Activated CD8-positive, alpha-beta memory T cell treated with anti-CD3 and anti-CD28 coated beads, Interleukin-2, amount 10 ng/mL, durations not matched to agents 7 days and 5 days (primary cell): ENCODE results near the gene LIPH. TPM values are rescaled to one million over a fixed set of nuclear protein-coding genes. Genes with fewer than 3 reads are reported as not detected.
"Not testable (repeated sequence)": the region's sequence is repeated elsewhere in the genome, so short reads cannot be mapped to it uniquely, and the experiment has no call there.

Source experiments
- ATAC-seq: fragments of 150-1000 bp; cut with Tn5 transposase; one replicate; pipeline ENCODE4 v1.10.0; 2021; ENCODE audit warnings: moderate library complexity
- CTCF ChIA-PET: fragments of 350-600 bp; sonication (Branson Sonifier 250); formaldehyde crosslinking; loops from one replicate; lab custom pipeline; 2021; ENCODE audit warnings: antibody characterized with exemption; lab: Charles Lee
- DNase-seq: peaks from one replicate; pipeline ENCODE4 v3.0.0-alpha.2; 2020
- H3K27ac Mint-ChIP-seq: one replicate; pipeline ENCODE4 v1.8.0; 2021; ENCODE audit warnings: mild to moderate bottlenecking, mixed read lengths
- H3K27me3 Mint-ChIP-seq: one replicate; pipeline ENCODE4 v1.8.0; 2021; ENCODE audit warnings: mixed read lengths
- H3K36me3 Mint-ChIP-seq: one replicate; pipeline ENCODE4 v1.8.0; 2021; ENCODE audit warnings: mild to moderate bottlenecking, mixed read lengths
- H3K4me1 Mint-ChIP-seq: one replicate; pipeline ENCODE4 v1.8.0; 2021; ENCODE audit warnings: mixed read lengths
- H3K4me3 Mint-ChIP-seq: one replicate; pipeline ENCODE4 v1.8.0; 2021; ENCODE audit warnings: mild to moderate bottlenecking, moderate library complexity, mixed read lengths
- H3K9me3 Mint-ChIP-seq: one replicate; pipeline ENCODE4 v1.8.0; 2022; ENCODE audit warnings: low read depth, mixed read lengths
- total RNA-seq, 2 experiments: library from RNA; stranded (reverse); gene quantifications; one replicate each; pipeline ENCODE4 v1.2.3, GENCODE V29; 2021

LIPH gene
- total RNA-seq, 2 experiments from 2014 or later, result not detected

DNA sequence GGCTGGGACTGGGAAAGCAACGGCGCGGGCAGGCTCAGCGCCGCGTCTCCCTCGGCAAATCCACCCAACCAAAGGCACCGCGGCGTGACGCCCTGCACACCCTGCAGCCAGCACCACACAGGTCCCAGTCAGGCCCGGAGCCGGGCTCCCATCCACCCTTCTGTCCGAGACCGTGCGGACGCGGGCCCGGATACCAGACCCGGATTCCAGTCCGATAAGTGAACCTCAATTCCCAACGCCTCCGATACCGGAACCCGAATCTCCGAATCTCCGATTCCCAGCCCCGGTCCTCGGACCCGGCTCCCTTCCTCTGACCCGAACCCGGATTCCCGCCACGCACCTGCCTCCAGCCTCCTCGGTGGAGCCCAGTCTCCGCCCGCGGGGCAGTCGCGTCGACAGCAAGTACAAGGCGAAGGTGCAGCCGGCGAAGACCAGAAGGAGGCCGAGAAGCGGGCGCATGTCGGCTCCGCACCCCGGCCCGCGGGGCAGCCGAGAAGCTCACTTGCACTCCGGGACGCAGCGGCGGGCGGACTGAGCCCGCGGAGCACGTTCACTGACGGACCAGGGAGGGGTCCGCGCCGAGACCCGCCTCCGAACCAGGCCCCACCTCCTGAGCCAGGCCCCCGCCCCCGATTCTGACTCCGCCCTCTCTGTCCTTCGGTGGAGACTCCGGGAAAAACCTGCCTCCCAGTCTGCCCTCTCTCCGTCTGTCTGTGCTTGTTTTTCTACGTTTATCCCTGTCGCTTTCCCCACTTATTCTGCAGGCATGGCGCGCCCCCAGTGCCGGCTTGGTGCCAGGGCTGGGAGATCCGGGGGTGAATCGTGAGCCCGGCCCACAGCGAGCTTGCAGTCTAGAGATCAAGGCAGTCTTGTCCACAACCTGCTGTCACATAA lies 53.6 kb downstream of the LIPH start, which contains the start of gene TMEM41A:
Gene TMEM41A, minus strand, starts transcription at position 533 of the 894 bp plus-strand sequence. Its CDS starts 74 bp downstream, at position 459.
- CTCF ChIA-PET, result interaction anchor here (0.6 to 1.3 kb wide), 3 partner anchors 60 to 87 kb away, joined by 3 to 5 read pairs (median 4); partner anchors contain the start of gene SENP2
- H3K36me3 Mint-ChIP-seq, result peaks cover 19% of the 10 kb centered on the region
- H3K4me3 Mint-ChIP-seq, result peak within 1 kb of the TSS; percentile 97
- DNase-seq (peak; percentile 93), ATAC-seq (peak; percentile 98)
- H3K27ac Mint-ChIP-seq, result peak within 1 kb of the TSS; percentile 92
- peaks cover 20% of the 10 kb centered on the region for H3K4me1 Mint-ChIP-seq
- H3K9me3 Mint-ChIP-seq, result no peaks in the 10 kb centered on the region
- no peaks in the 10 kb centered on the region for H3K27me3 Mint-ChIP-seq

DNA sequence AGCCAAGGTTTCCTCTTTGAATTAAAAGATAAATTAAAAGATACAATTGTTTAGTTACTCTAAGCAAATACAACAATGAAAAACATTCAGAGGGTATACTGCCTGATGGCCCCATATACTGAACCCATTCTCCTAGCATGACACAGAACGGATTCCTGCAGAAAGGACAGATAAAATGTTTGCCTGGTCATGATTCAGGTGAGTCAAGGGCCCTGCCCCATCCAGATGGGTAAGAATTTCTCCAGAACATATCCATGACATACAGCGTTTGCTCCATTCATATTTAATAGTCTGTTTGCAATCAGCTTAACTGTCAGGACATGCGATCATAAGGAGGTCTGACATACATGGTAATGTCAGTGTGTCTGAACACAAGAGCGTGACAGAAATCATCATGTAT lies 62.1 kb downstream of the LIPH start:
- CTCF ChIA-PET, result no interaction called here
- H3K4me1 Mint-ChIP-seq, result peaks cover 9% of the 10 kb centered on the region
- no peak overlapping the region for H3K4me3 Mint-ChIP-seq

GRCh38 chr3:185489462-185489861 lies 62.9 kb downstream of the LIPH start:
- Mint-ChIP-seq H3K27ac (no peak overlapping the region), H3K4me3 (no peak overlapping the region), H3K4me1 (peaks cover 9% of the 10 kb centered on the region), H3K36me3 (peaks cover 25% of the 10 kb centered on the region), H3K9me3 (no peaks in the 10 kb centered on the region), H3K27me3 (no peaks in the 10 kb centered on the region)
- no peak for ATAC-seq
- CTCF ChIA-PET, result no interaction called here
- DNase-seq, result no peak

More for the DNA sequence above, 62.1 kb downstream of the LIPH start:
- Mint-ChIP-seq H3K9me3 (no peaks in the 10 kb centered on the region), H3K36me3 (peaks cover 27% of the 10 kb centered on the region), H3K27ac (no peak overlapping the region), H3K27me3 (no peaks in the 10 kb centered on the region)
- no peak for DNase-seq
- no peak for ATAC-seq

- DNase-seq, result no peak
- H3K4me3 Mint-ChIP-seq, result no peak overlapping the region
- H3K36me3 Mint-ChIP-seq, result peaks cover 17% of the 10 kb centered on the region
- CTCF ChIA-PET, result no interaction called here
- ATAC-seq, result no peak
- H3K27ac Mint-ChIP-seq, result no peak overlapping the region
- H3K9me3 Mint-ChIP-seq, result no peaks in the 10 kb centered on the region
- H3K4me1 Mint-ChIP-seq, result peaks cover 9% of the 10 kb centered on the region
- H3K27me3 Mint-ChIP-seq, result no peaks in the 10 kb centered on the region
Observed at GRCh38 chr3:185488465-185488864, 63.9 kb downstream of the LIPH start.

GRCh38 chr3:185486394-185486793 lies 66.0 kb downstream of the LIPH start:
- DNase-seq (no peak), ATAC-seq (no peak)
- peaks cover 31% of the 10 kb centered on the region for H3K36me3 Mint-ChIP-seq
- CTCF ChIA-PET, result no interaction called here
- H3K4me3 Mint-ChIP-seq, result no peak overlapping the region
- H3K9me3 Mint-ChIP-seq, result no peaks in the 10 kb centered on the region
- H3K27ac Mint-ChIP-seq, result no peak overlapping the region
- peaks cover 11% of the 10 kb centered on the region for H3K4me1 Mint-ChIP-seq
- H3K27me3 Mint-ChIP-seq, result no peaks in the 10 kb centered on the region

GRCh38 chr3:185484296-185484695 lies 68.1 kb downstream of the LIPH start:
- Mint-ChIP-seq H3K9me3 (peaks cover 2% of the 10 kb centered on the region), H3K36me3 (peaks cover 31% of the 10 kb centered on the region), H3K27me3 (no peaks in the 10 kb centered on the region), H3K4me1 (peaks cover 10% of the 10 kb centered on the region), H3K27ac (no peak overlapping the region), H3K4me3 (no peak overlapping the region)
- ATAC-seq, result no peak
- CTCF ChIA-PET, result no interaction called here
- no peak for DNase-seq

- no peak for ATAC-seq
- Mint-ChIP-seq H3K27ac (no peak overlapping the region), H3K4me1 (peaks cover 10% of the 10 kb centered on the region), H3K9me3 (peaks cover 2% of the 10 kb centered on the region), H3K4me3 (no peak overlapping the region), H3K27me3 (no peaks in the 10 kb centered on the region), H3K36me3 (peaks cover 30% of the 10 kb centered on the region)
- DNase-seq, result no peak
- CTCF ChIA-PET, result no interaction called here
Observed at GRCh38 chr3:185479373-185479945, 72.9 kb downstream of the LIPH start.

DNA sequence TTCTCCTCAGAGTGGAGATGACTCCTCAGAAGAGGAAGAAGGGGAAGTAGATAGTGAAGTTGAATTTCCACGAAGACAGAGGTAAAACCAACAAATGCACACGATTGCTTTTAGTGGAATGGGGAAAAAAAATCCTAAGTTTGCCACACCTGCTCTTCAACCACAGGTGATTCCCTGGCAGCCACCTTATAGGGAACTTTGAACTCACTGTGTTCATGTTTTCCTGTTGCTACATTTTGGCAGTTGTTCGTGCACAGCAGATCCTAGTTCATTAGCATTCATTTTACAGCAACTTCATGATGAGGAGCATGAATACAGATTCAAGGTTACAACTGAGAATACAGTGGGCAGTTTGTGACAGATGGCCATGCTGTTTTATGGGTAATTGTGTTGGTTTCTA lies 75.1 kb downstream of the LIPH start:
- no peaks in the 10 kb centered on the region for H3K4me1 Mint-ChIP-seq
- no peak for ATAC-seq
- no peak overlapping the region for H3K27ac Mint-ChIP-seq
- no peak for DNase-seq
- H3K36me3 Mint-ChIP-seq, result peaks cover 23% of the 10 kb centered on the region
- no peak overlapping the region for H3K4me3 Mint-ChIP-seq
- H3K9me3 Mint-ChIP-seq, result peaks cover 2% of the 10 kb centered on the region
- CTCF ChIA-PET, result no interaction called here
- no peaks in the 10 kb centered on the region for H3K27me3 Mint-ChIP-seq

DNA sequence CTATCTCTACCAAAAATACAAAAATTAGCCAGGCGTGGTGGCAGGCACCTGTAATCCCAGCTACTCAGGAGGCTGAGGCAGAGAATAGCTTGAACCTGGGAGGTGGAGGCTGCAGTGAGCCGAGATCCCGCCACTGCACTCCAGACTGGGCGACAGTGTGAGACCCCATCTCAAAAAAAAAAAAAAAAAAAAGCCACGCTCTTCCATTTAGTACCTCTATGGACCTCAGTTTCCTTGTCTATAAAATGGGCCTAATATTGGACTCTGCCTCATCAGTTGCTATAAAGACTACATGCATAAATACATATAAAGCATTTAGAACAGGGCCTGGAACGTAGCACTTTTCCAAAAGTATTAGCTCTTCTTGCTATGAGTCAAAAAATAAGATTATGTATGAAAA lies 77.5 kb downstream of the LIPH start:
- H3K4me3 Mint-ChIP-seq, H3K9me3 Mint-ChIP-seq, CTCF ChIA-PET, H3K4me1 Mint-ChIP-seq, H3K27ac Mint-ChIP-seq, DNase-seq, H3K36me3 Mint-ChIP-seq, ATAC-seq, H3K27me3 Mint-ChIP-seq: not testable (repeated sequence)

DNA sequence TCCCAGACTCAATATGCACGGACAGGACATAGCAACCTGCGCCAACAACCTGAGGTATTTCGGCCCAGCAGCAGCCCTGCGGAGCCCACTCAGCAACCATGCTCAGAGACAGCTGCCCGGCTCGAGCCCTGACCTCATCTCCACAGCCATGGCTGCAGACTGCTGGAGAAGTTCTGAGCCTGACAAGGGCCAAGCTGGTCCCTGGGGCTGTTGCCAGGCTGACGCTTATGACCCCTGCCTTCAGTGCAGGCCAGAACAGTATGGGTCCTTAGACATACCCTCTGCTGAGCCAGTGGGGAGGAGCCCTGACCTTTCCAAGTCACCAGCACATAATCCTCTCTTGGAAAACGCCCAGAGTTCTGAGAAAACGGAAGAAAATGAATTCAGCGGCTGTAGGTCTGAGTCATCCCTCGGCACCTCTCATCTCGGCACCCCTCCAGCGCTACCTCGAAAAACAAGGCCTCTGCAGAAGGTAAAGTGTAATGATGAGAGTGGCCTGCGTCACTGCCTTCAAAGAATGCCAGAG lies 79.0 kb downstream of the LIPH start:
- Mint-ChIP-seq H3K9me3 (no peaks in the 10 kb centered on the region), H3K4me1 (no peaks in the 10 kb centered on the region), H3K4me3 (no peak overlapping the region), H3K27ac (no peak overlapping the region), H3K27me3 (no peaks in the 10 kb centered on the region), H3K36me3 (peaks cover 6% of the 10 kb centered on the region)
- CTCF ChIA-PET, result no interaction called here
- DNase-seq, result no peak
- no peak for ATAC-seq

DNA sequence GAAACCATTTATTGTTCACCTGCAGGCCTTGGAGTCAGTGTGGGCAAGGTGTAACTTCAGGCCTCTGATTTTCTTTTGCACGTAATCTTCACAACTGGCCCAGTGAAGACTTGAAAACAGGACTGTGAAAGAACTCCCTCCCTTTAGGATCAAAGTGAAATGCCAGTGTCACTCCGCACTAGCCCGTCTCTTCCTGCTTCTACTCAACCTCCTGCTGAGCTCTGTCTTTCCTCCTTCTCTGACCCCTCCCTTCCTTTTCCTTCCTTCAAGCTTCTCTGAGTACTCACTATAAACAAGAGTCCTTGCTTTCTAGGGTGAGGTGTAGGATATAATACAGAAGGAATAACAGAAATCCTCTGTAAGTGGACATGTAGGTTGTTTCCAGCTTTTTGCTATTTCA lies 82.1 kb downstream of the LIPH start:
- Mint-ChIP-seq H3K4me1 (no peaks in the 10 kb centered on the region), H3K36me3 (peaks cover 4% of the 10 kb centered on the region), H3K4me3 (no peak overlapping the region), H3K27ac (no peak overlapping the region), H3K27me3 (no peaks in the 10 kb centered on the region), H3K9me3 (no peaks in the 10 kb centered on the region)
- DNase-seq, result no peak
- CTCF ChIA-PET, result interaction anchor here (1.2 kb wide), 1 partner anchor 30 kb away, joined by 3 read pairs; no protein-coding TSS in a partner anchor
- no peak for ATAC-seq

DNA sequence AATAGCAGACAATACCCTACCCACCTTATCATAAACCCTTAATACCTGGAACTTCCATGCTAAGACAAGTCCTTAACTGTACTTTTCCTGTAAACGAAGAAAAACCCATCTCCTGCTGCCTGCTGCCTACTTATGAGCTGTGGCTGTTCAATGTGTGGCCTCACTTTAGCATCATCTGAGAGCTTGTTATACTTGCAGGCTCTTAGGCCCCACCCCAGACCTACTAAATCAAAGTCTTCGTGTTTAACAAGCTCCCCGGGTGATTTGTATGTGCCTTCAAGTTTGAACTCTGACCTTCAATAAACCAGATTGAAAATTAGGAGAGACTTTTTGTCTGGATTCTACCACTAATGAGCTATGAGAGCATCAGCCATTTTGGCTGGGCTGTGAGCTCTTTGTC lies 82.8 kb downstream of the LIPH start:
- H3K4me3 Mint-ChIP-seq, result no peak overlapping the region
- no peaks in the 10 kb centered on the region for H3K4me1 Mint-ChIP-seq
- no peaks in the 10 kb centered on the region for H3K27me3 Mint-ChIP-seq
- ATAC-seq, result no peak
- H3K27ac Mint-ChIP-seq, result no peak overlapping the region
- H3K9me3 Mint-ChIP-seq, result no peaks in the 10 kb centered on the region
- peaks cover 4% of the 10 kb centered on the region for H3K36me3 Mint-ChIP-seq
- DNase-seq, result no peak
- CTCF ChIA-PET, result interaction anchor here (1.2 to 1.7 kb wide), 2 partner anchors 29 to 89 kb away, joined by 3 to 5 read pairs; no protein-coding TSS in a partner anchor

DNA sequence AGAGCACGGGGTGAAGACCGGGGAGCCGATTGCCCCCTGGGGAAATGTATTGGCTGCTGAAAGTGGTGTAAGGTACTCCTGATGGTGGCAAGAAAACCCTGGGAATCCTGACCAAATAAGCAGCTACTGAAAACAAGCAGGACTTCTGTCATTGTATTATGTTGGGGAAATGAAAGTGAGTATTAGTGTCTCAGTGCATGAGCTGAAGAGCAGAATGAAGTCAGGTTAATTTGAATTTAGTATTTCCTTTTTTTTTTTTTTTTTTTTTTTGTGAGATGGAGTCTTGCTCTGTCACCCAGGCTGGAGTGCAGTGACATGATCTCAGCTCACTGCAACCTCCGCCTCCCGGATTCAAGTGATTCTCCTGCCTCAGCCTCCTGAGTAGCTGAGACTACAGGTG lies 86.3 kb downstream of the LIPH start:
- CTCF ChIA-PET, H3K36me3 Mint-ChIP-seq, H3K27me3 Mint-ChIP-seq, DNase-seq, H3K27ac Mint-ChIP-seq, H3K4me3 Mint-ChIP-seq, H3K9me3 Mint-ChIP-seq, ATAC-seq, H3K4me1 Mint-ChIP-seq: not testable (repeated sequence)
